Measurements from ENCODE around the gene CELF4.

Gene CELF4

DNA sequence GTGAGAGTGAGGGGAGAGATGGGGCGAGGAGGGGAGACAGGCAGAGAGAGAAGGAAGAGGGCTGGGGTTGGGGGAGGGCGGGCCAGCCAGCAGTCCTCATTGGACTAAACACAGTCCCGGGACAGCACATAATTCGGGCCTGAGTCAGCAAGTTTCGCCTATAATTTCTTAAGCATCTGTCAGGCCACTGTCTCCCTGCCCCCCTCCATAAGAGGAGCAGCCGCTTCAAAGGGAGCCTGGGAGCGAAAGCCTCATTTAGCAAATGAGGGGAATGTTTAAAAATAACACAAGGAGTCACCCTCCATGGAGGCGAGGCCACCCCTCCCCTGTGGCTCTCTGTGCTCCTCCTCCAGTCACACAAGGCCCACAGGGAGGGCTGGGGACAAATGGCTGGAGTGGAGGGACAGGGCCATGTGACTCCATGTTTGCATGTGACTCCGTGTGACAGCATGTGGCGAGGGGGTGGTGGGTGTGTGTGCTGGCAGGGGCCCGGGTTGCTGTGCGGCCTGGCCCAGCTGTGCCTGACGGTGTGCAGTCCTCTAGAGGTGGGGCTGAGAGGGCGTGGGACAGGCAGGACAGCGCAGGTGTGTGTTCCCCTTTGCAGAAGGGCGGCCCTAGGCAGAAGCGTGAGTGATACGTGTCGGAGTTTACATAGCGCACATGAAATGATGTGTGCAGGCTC, 162.4 kb downstream of the CELF4 start:
- DNase-seq = no peak

DNA sequence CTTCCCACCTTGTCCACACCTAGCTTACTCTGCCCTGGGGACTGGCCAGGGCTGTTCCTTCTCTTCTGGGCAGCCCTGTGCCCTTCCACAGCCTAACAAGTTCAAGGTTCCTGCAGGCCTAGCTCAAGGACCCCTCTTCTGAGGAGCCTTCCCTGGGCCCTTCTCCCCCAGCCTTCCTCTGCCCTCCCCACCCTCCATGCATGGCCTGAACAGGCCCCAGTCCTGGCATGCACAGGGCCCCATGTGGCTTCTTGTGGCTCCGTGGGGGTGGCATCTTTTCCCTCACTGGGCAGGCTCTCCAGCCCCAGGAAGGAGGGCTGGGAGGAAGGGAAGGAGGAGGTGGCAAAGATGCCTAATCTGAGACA, 162.9 kb downstream of the CELF4 start:
- DNase-seq = no peak

- no peak for DNase-seq
Measured at GRCh38 chr18:37400802-37401201, 164.8 kb downstream of the CELF4 start.

- DNase-seq = no peak
Measured at GRCh38 chr18:37398248-37398920, 167.2 kb downstream of the CELF4 start.

- no peak for DNase-seq
Measured at GRCh38 chr18:37397814-37398213, 167.8 kb downstream of the CELF4 start.

GRCh38 chr18:37396971-37397720, 168.5 kb downstream of the CELF4 start:
- DNase-seq = no peak

- DNase-seq = no peak
Measured at GRCh38 chr18:37395631-37396030, 170.0 kb downstream of the CELF4 start.

DNA sequence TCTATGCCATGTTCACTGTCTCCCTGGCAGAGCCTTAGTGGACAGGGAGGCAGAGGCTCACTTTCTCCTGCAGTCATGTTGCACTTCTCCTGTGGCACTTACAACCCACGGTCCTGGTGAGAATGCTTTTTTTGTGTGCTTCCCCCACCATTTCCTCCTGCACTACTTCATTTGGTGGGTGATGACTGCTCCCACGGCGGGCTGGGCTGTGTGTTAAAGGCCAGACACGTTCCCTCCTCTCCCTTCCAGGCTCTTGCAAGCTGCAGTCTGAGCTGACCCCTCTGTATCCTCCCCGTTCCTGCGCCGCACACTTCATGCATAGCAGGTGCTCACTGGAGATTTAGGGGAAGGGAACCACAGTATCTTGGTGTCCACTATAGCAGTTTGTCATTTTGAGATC, 170.5 kb downstream of the CELF4 start:
- DNase-seq = no peak

DNA sequence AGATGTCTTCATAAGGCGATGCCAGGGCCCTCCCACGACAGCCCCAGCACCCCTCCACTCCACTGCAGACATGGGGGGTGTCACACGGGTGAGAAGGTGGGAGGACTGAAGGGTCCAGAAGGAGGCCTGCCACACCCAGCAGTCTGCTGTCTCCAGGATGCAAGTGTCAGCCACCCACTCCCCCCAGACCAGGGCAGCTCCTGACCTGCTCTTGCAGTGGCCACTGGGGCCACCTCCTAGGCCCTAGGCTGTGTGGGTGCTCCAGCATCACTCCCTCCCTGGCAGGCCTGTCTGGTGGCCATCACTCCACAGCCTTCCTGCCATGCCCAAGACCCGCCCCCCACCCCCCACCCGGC, 171.0 kb downstream of the CELF4 start:
- DNase-seq = no peak

DNA sequence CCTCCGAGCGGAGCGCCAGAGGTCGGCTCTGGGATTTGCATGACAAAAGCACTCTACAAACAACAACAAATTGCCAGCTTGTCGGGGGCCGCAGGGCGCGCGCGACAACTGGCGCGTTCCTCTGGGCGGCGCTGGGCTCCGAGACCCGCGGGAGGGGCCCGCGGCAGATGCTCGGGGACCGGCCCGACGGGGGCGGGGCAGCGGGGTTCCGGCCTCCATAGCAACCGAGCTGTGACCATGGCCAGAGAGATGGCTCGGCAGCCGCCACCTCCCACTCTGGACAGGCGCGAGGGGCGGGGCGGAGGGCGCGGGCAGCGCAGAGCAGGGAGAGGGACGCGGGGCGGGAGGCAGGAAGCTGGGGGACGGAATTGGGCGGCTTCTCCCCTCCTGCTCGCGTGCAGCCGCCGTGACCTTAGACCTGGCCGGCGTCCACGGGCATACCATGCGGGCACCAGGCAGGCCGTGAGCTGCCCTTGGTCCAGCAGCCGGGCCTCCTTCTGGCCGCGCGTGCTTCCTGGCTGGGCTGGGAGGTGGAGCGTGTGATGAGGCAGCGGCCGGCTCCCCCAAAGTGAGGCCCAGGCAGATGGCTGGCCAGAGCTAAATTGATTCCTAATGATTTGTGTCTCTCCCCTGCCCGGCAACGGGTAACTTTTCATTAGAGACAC, 171.5 kb downstream of the CELF4 start:
- DNase-seq = no peak

DNA sequence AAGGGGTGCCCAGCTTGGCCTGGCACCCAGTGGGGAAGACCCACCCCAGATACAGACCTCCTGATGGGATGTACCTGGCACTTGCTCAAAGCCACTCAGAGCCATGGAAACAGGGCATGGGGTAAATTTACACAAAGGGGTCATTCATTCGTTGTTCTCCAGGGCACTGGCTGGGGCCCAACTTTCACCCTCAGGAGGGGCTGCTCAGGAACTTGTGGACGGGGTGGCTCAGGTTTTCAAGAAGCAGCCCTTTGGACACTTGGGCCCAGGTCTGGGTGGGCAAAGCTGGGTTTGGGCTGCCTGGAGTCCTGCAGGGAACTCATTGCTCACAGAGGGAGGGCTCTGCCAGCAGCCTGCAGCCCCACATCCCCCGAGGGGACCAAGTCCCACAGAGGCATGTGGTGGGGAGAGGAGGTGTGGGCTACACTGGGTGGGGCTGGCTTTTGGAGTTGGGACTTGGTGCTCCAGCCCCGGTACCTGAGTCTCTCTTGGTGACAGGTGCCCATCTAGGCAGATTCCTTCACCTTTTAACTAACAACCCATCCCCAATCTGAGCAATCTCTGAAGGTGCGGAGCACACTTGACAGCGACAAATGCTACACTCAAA, 172.3 kb downstream of the CELF4 start:
- DNase-seq = no peak

- DNase-seq = no peak
Measured at GRCh38 chr18:37392648-37393047, 172.9 kb downstream of the CELF4 start.

GRCh38 chr18:37391698-37392548, 173.7 kb downstream of the CELF4 start:
- no peak for DNase-seq

- no peak for DNase-seq
Measured at GRCh38 chr18:37391156-37391555, 174.4 kb downstream of the CELF4 start.

GRCh38 chr18:37390687-37391086, 174.9 kb downstream of the CELF4 start:
- no peak for DNase-seq

- DNase-seq = no peak
Measured at GRCh38 chr18:37389684-37390368, 175.8 kb downstream of the CELF4 start.

DNA sequence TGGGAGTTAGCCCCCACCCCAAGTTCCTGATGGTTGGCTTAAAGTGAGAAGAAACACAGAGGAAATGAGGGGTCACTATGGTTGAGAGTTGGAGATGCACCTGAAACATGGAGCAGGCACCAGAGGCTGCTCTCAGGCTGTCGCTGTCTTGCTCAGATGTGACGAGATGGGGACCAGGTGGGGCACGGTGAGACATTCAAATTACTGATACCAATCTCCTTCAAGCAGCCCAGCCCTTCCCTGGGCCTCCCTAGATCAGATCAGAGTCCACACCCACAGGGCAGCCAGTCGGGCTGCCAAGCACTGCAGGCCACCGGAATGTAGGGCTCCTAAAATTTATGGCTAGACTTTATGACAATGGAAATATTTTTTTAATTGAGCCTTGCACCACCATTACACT, 176.6 kb downstream of the CELF4 start:
- DNase-seq = no peak

GRCh38 chr18:37388413-37388812, 177.2 kb downstream of the CELF4 start:
- no peak for DNase-seq

DNA sequence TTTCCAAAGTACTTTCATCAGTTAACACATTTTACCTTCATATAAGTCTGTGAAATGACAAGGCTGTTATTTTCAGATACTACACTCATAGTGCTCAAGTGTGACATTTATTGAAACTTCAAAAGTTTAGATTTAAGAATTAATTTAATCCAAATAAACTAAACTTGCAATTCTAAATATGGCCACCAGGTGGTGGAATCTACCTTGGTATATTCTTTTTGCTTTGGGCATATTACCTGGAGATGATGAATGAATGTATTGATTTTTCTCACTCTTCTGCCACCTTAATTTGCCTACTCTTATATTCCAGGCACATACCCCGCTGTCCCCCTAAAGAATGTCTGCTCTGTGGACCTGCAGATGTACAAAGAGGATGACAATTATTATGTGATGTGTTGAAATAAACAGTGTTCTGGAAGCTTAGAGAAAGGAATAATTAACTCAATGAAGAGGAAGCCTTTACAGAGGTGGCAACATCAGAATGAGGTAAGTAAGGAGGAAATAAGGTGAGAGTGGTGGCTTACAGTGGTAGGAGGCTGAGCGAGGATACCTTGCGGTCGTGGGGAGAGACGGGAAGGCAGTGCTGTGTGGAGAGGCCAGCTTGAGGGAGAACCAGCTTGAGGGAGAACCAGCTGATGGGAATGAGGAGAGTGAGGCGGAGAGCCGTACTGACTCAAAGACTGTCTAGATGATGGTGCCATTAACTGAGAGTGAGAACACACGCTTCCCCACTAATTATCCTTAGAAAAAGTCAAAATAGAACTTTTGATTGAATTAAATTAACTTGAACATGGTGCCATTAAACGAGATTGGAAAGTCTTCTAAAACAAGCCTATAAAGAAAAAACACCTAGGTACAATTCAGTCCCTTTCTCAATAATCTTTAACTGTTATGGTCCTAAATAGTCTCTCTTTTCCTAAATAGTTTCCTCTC, 179.5 kb downstream of the CELF4 start:
- no peak for DNase-seq

DNA sequence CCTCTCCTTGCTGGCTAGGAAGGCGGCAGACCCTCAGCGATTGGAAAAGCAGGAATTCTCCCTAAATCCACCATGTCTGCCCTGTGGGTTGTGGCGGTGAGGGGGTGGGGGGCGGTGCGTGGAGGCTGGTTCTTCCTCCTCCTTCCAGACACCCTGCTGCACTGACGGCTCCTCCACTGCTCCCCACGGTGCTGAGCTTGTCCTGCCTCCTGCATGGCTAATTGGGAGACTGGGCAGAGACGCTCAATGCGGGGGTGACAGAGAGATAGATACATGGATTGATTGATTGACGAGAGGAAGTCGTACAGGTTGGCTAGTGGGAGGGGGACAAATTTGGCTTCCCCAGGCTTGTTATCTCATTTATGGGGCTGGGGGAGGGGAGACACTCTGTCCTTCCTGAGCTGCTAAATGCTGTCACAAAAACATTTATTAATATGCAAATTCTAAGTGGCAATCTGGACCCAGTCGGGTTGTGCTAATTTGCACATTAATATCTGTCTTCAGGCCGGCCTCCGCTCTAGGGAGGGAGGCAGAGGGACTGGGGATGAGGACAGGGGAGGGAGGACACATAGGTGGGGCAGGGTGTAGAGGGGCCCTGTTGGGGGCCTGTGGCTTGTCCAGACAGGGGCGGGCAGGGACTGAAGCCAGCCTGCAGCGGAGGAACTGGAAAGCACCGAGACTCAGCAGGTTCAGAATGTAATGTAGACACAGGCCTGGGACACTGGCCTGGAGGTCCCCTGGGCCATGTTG, 181.6 kb downstream of the CELF4 start:
- no peak for DNase-seq

Data from stimulated activated CD4-positive, alpha-beta T cell treated with anti-CD3 and anti-CD28 coated beads, Interleukin-4, amount 100 ng/mL, for 1 hour (primary cell).